Muscle of leg (tissue), 11 donors: ENCODE data around the gene POC5. TPM values are rescaled to one million over a fixed set of nuclear protein-coding genes. Genes with fewer than 3 reads are reported as not detected.

Source experiments
- DNase-seq: peaks from one replicate; pipeline ENCODE4 v3.0.0; 2013
- H3K27ac ChIP-seq: one replicate; pipeline ENCODE4 v1.5.1; 2013; ENCODE audit warnings: mild to moderate bottlenecking, low read length, control low read depth
- H3K27me3 ChIP-seq: one replicate; pipeline ENCODE4 v1.6.1; 2013; ENCODE audit warnings: low read length; ENCODE audit not compliant: control insufficient read depth, insufficient read depth
- H3K36me3 ChIP-seq: one replicate; pipeline ENCODE4 v1.6.1; 2013; ENCODE audit warnings: low read length; ENCODE audit not compliant: control insufficient read depth, insufficient read depth
- H3K4me1 ChIP-seq: one replicate; pipeline ENCODE4 v1.6.1; 2013; ENCODE audit warnings: low read length; ENCODE audit not compliant: control insufficient read depth, insufficient read depth
- H3K4me3 ChIP-seq: one replicate; pipeline ENCODE4 v1.5.1; 2013; ENCODE audit warnings: low read length, control low read depth
- H3K9me3 ChIP-seq: replicated peaks from 2 replicates; pipeline ENCODE4 v1.6.1; 2013; ENCODE audit warnings: low read depth, low read length; ENCODE audit not compliant: control insufficient read depth
- WGBS: methylation state at CpG from one replicate; pipeline ENCODE4 v1.1.5; 2013; ENCODE audit warnings: missing lambda C conversion rate; ENCODE audit not compliant: insufficient coverage; 5-methylcytosine and 5-hydroxymethylcytosine counted together
- polyA plus RNA-seq, 8 donors: library from polyadenylated mRNA; unstranded; fragments of 120-200 nt; gene quantifications; one replicate each; pipeline versions ENCODE4 v1.2.1 to v1.2.3, GENCODE V29; 2013; ENCODE audit warnings: inconsistent platforms in 1 of 8, low replicate concordance in 1 of 8; ENCODE audit not compliant: insufficient read length in 8 of 8, insufficient read depth in 1 of 8
- total RNA-seq: library from RNA; stranded (reverse); fragments of 120-200 nt; gene quantifications from one replicate; pipeline ENCODE4 v1.2.4, GENCODE V29; 2013

The POC5 gene
- total and polyA plus RNA-seq, 9 donors = 5.7 to 9.2 (median 8.2) TPM

- H3K27me3 ChIP-seq = no peaks in the 10 kb centered on the region
- no peaks in the 10 kb centered on the region for H3K9me3 ChIP-seq
- no peak for DNase-seq
- H3K27ac ChIP-seq = no peak overlapping the region
- H3K4me1 ChIP-seq = no peaks in the 10 kb centered on the region
- peaks cover 4% of the 10 kb centered on the region for H3K36me3 ChIP-seq
- no peak overlapping the region for H3K4me3 ChIP-seq
- 72% methylated on average over 2 of the region's 3 CpGs for whole genome bisulfite sequencing
These were observed 39.1 kb downstream of the POC5 start for GRCh38 chr5:75678155-75678554.

DNA sequence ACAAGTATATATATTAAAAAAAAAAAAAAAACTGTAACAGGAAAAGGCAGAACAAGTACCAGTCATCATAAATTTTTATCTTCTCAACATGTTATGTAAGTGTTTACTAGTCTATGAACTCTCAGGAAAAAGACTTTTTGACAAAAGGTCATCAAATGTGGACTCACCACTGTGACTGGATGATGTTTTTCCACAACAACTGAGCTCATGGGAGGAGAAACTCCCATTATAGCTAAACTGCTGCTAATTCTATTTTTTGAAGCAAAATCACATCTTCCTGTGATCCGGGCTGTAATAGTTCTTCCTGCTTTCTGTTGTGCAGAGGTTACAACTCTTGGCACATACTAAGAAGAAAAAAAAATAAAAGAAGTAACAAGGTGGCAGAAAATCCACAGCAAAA is 39.6 kb downstream of the POC5 start:
- WGBS = no CpG with 5 or more reads among the region's 1 CpG
- H3K9me3 ChIP-seq = no peaks in the 10 kb centered on the region
- DNase-seq = peak; percentile 30
- H3K27ac ChIP-seq = no peak overlapping the region
- no peak overlapping the region for H3K4me3 ChIP-seq
- peaks cover 5% of the 10 kb centered on the region for H3K36me3 ChIP-seq
- no peaks in the 10 kb centered on the region for H3K27me3 ChIP-seq
- H3K4me1 ChIP-seq = no peaks in the 10 kb centered on the region

DNA sequence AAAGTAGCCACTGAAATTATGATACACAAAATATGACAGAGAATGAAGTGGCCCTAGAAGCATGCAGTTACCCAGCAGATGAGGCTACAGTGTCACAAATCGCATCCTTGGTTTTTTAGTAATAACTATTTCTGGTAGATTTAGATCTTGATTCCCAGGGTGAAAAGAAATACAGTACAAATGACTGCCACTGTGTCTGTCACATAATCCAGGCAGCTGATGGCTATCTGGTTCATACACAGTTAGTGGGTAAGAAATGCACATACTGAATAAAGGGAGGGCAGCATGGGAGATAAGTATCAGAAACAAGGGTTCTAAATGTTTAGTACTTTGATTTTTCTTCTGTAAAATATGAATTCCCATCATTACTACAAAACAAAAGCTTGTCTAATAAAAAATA is 41.5 kb downstream of the POC5 start:
- Histone ChIP-seq H3K4me3 (no peak overlapping the region), H3K27me3 (no peaks in the 10 kb centered on the region), H3K4me1 (no peaks in the 10 kb centered on the region), H3K36me3 (peaks cover 7% of the 10 kb centered on the region), H3K9me3 (no peaks in the 10 kb centered on the region), H3K27ac (no peak overlapping the region)
- no CpG with 5 or more reads among the region's 1 CpG for WGBS
- no peak for DNase-seq

GRCh38 chr5:75672616-75673015 is 44.6 kb downstream of the POC5 start:
- H3K4me1 ChIP-seq = peaks cover 10% of the 10 kb centered on the region
- no peak overlapping the region for H3K4me3 ChIP-seq
- WGBS = 76% methylated on average over 3 of the region's 3 CpGs
- no peak overlapping the region for H3K27ac ChIP-seq
- no peak for DNase-seq
- no peaks in the 10 kb centered on the region for H3K9me3 ChIP-seq
- peaks cover 7% of the 10 kb centered on the region for H3K36me3 ChIP-seq
- H3K27me3 ChIP-seq = no peaks in the 10 kb centered on the region

DNA sequence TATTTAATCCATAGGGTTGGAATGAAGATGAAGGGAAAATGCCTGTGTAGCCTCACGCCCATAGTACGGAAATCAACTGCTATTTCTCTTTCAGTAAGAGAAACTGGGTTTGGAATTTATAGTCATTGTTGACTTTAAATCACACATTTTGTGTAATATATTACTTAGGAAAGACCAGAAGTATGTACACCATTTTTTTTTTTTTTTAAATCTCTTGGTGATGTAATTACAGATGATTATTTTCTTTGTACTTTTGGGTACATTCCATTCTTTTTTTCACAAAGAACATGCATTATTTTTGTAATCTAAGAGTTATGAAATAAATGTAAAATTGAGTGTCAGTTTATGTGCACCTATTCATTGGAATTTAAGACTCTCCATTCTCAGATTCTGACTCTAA is 45.7 kb downstream of the POC5 start:
- H3K27me3 ChIP-seq = no peaks in the 10 kb centered on the region
- DNase-seq = no peak
- no CpG with 5 or more reads among the region's 2 CpGs for WGBS
- no peak overlapping the region for H3K4me3 ChIP-seq
- H3K9me3 ChIP-seq = no peaks in the 10 kb centered on the region
- peaks cover 10% of the 10 kb centered on the region for H3K4me1 ChIP-seq
- H3K36me3 ChIP-seq = peaks cover 9% of the 10 kb centered on the region
- no peak overlapping the region for H3K27ac ChIP-seq

GRCh38 chr5:75670577-75670976 is 46.7 kb downstream of the POC5 start:
- no peak overlapping the region for H3K4me3 ChIP-seq
- H3K27ac ChIP-seq = no peak overlapping the region
- 86% methylated on average over 1 of the region's 3 CpGs for WGBS
- H3K36me3 ChIP-seq = peaks cover 6% of the 10 kb centered on the region
- no peaks in the 10 kb centered on the region for H3K27me3 ChIP-seq
- peak; percentile 28 for DNase-seq
- no peaks in the 10 kb centered on the region for H3K9me3 ChIP-seq
- peaks cover 10% of the 10 kb centered on the region for H3K4me1 ChIP-seq

- Histone ChIP-seq H3K4me1 (peaks cover 10% of the 10 kb centered on the region), H3K27ac (peak overlapping the region; percentile 25), H3K9me3 (no peaks in the 10 kb centered on the region), H3K4me3 (no peak overlapping the region), H3K36me3 (peaks cover 5% of the 10 kb centered on the region), H3K27me3 (no peaks in the 10 kb centered on the region)
- WGBS = 52% methylated on average over 8 of the region's 10 CpGs
- DNase-seq = peak; percentile 83
These were observed 48.1 kb downstream of the POC5 start for GRCh38 chr5:75668977-75669689.

GRCh38 chr5:75668445-75668844 is 48.8 kb downstream of the POC5 start:
- peaks cover 5% of the 10 kb centered on the region for H3K36me3 ChIP-seq
- no peaks in the 10 kb centered on the region for H3K27me3 ChIP-seq
- H3K4me1 ChIP-seq = peaks cover 10% of the 10 kb centered on the region
- H3K27ac ChIP-seq = no peak overlapping the region
- no peaks in the 10 kb centered on the region for H3K9me3 ChIP-seq
- 67% methylated on average over 1 of the region's 2 CpGs for WGBS
- H3K4me3 ChIP-seq = no peak overlapping the region
- no peak for DNase-seq

DNA sequence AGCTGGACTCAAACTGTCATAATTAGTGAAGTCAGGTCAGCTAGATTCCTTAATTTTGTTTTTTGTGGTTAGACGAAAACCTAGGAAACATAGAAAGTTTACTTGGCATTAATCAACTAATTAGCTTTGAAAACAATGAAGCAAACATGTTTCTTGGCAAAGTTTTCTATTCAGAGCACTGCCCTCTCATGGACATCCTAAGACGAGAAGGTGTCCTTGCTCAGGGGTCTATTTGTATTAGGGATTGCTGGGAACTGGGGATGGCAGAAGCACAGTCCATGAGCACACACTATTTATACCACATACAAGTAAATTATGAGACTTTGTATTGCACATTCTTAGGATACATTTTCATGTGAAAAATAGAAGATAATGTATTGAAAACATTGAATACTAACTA is 49.7 kb downstream of the POC5 start:
- Histone ChIP-seq H3K4me3 (no peak overlapping the region), H3K27ac (no peak overlapping the region), H3K9me3 (no peaks in the 10 kb centered on the region), H3K27me3 (no peaks in the 10 kb centered on the region), H3K4me1 (peaks cover 10% of the 10 kb centered on the region), H3K36me3 (peaks cover 3% of the 10 kb centered on the region)
- no peak for DNase-seq
- WGBS = no CpG with 5 or more reads among the region's 2 CpGs

DNA sequence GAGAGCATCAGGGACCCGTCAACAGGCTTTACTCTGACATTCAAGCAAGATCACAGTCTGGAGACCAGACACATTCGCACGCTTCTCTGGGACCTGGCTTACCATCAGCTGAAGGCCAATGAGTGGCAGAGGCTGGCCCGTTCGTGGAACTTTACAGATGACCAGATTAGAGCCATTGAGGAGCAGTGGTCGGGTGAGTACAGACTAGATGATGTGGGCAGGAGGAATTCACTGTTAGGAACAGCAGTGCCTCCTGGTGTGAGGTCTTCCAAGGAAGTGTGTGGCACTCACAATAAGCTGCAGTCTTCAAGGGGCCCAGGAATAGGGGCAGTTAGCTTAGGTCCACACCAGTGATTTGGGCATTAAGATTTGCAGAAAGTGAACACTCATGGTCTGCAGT is 50.4 kb downstream of the POC5 start:
- Histone ChIP-seq H3K27me3 (no peaks in the 10 kb centered on the region), H3K36me3 (peaks cover 2% of the 10 kb centered on the region), H3K4me1 (peaks cover 10% of the 10 kb centered on the region), H3K9me3 (no peaks in the 10 kb centered on the region), H3K27ac (no peak overlapping the region), H3K4me3 (no peak overlapping the region)
- WGBS = 77% methylated on average over 6 of the region's 6 CpGs
- no peak for DNase-seq

GRCh38 chr5:75664979-75665378 is 52.3 kb downstream of the POC5 start:
- no CpG with 5 or more reads among the region's 2 CpGs for WGBS
- Histone ChIP-seq H3K4me1 (peaks cover 10% of the 10 kb centered on the region), H3K9me3 (no peaks in the 10 kb centered on the region), H3K4me3 (no peak overlapping the region), H3K36me3 (peaks cover 2% of the 10 kb centered on the region), H3K27me3 (no peaks in the 10 kb centered on the region), H3K27ac (no peak overlapping the region)
- DNase-seq = peak; percentile 57
